Endothelial cell (in vitro differentiated cells): ENCODE data around the gene CAMK2N2. TPM values are rescaled to one million over a fixed set of nuclear protein-coding genes. Genes with fewer than 3 reads are reported as not detected.
A peak's percentile ranks its signal among the peaks of the same experiment; 100 is the strongest.

Experiments
- DNase-seq: peaks from one replicate; pipeline ENCODE4 v3.0.0; 2021; ENCODE audit warnings: low spot score
- H3K27ac Mint-ChIP-seq: one replicate; pipeline ENCODE4 v1.8.0; 2021; ENCODE audit warnings: mixed read lengths, inconsistent platforms; ENCODE audit not compliant: unreplicated experiment
- H3K27me3 Mint-ChIP-seq: one replicate; pipeline ENCODE4 v1.8.0; 2021; ENCODE audit warnings: mild to moderate bottlenecking, moderate library complexity, mixed read lengths, inconsistent platforms; ENCODE audit not compliant: unreplicated experiment
- H3K36me3 Mint-ChIP-seq: one replicate; pipeline ENCODE4 v1.8.0; 2021; ENCODE audit warnings: mild to moderate bottlenecking, low read depth, mixed read lengths, inconsistent platforms; ENCODE audit not compliant: unreplicated experiment
- H3K4me1 Mint-ChIP-seq: one replicate; pipeline ENCODE4 v1.8.0; 2021; ENCODE audit warnings: mild to moderate bottlenecking, mixed read lengths, inconsistent platforms; ENCODE audit not compliant: unreplicated experiment
- H3K4me3 Mint-ChIP-seq: one replicate; pipeline ENCODE4 v1.8.0; 2021; ENCODE audit warnings: mild to moderate bottlenecking, mixed read lengths, inconsistent platforms; ENCODE audit not compliant: unreplicated experiment
- H3K9me3 Mint-ChIP-seq: one replicate; pipeline ENCODE4 v1.8.0; 2021; ENCODE audit warnings: mixed read lengths, inconsistent platforms; ENCODE audit not compliant: unreplicated experiment
- CTCF ChIP-seq: fragments of 200-600 bp; sonication (generic); IDR thresholded peaks from one replicate; pipeline ENCODE4 v1.5.0; 2021; ENCODE audit warnings: antibody characterized with exemption; ENCODE audit not compliant: unreplicated experiment
- total RNA-seq: library from RNA; stranded (reverse); fragmentation: NEBNext Ultra II Directional; extraction: Animal tissue kit (Norgen Biotek cat#: 25700); gene quantifications from one replicate; pipeline ENCODE4 v1.2.1, GENCODE V29; 2021; ENCODE audit not compliant: unreplicated experiment

The CAMK2N2 gene
- total RNA-seq, 1 donor from 2014 or later: not detected

- peaks cover 28% of the 10 kb centered on the region for H3K27me3 Mint-ChIP-seq
- no peak for DNase-seq
- H3K36me3 Mint-ChIP-seq: peaks cover 13% of the 10 kb centered on the region
- H3K4me3 Mint-ChIP-seq: no peak overlapping the region
- no peak overlapping the region for H3K27ac Mint-ChIP-seq
- H3K9me3 Mint-ChIP-seq: no peaks in the 10 kb centered on the region
- TF ChIP-seq CTCF: no peak
- H3K4me1 Mint-ChIP-seq: peaks cover 18% of the 10 kb centered on the region
These were observed 4.1 kb downstream of the CAMK2N2 start for GRCh38 chr3:184257083-184257915.

- no peak for TF ChIP-seq CTCF
- no peak for DNase-seq
- Mint-ChIP-seq H3K27me3 (peaks cover 25% of the 10 kb centered on the region), H3K4me1 (peaks cover 11% of the 10 kb centered on the region), H3K27ac (no peak overlapping the region), H3K4me3 (no peak overlapping the region), H3K9me3 (no peaks in the 10 kb centered on the region), H3K36me3 (peaks cover 8% of the 10 kb centered on the region)
These were observed 5.9 kb downstream of the CAMK2N2 start for GRCh38 chr3:184255291-184256039.

- peaks cover 7% of the 10 kb centered on the region for H3K36me3 Mint-ChIP-seq
- H3K4me1 Mint-ChIP-seq: peaks cover 5% of the 10 kb centered on the region
- H3K27ac Mint-ChIP-seq: no peak overlapping the region
- DNase-seq: peak; percentile 92
- H3K27me3 Mint-ChIP-seq: peaks cover 11% of the 10 kb centered on the region
- TF ChIP-seq CTCF: peak; percentile 88
- H3K9me3 Mint-ChIP-seq: no peaks in the 10 kb centered on the region
- peak overlapping the region; percentile 96 for H3K4me3 Mint-ChIP-seq
These were observed 11.1 kb downstream of the CAMK2N2 start for GRCh38 chr3:184250167-184250828.

GRCh38 chr3:184249412-184250166, 11.8 kb downstream of the CAMK2N2 start, which contains the start of gene EEF1AKMT4:
Gene EEF1AKMT4 (plus strand): TSS chr3:184249672. CDS start chr3:184249695, 23 bp downstream.
- Mint-ChIP-seq H3K4me1 (peaks cover 5% of the 10 kb centered on the region), H3K9me3 (no peaks in the 10 kb centered on the region), H3K4me3 (peak within 1 kb of the TSS; percentile 96), H3K36me3 (peaks cover 13% of the 10 kb centered on the region), H3K27me3 (peaks cover 13% of the 10 kb centered on the region), H3K27ac (peak within 1 kb of the TSS; percentile 96)
- peak; percentile 92 for DNase-seq
- no peak for TF ChIP-seq CTCF
